HL-60 (cell line): ENCODE measurements around the gene SOCS6.

Experiments used
- CTCF ChIP-seq: IDR thresholded peaks from one replicate; pipeline ENCODE4 v1.5.1; 2011; ENCODE audit warnings: low read length, control low read depth, inconsistent platforms; ENCODE audit not compliant: insufficient read depth
- GABPA ChIP-seq: IDR thresholded peaks from 2 replicates; pipeline ENCODE4 v1.6.1; 2012; ENCODE audit warnings: low read depth

GRCh38 chr18:70377317-70377799, 88.5 kb downstream of the SOCS6 start:
- no peak for TF ChIP-seq CTCF
- TF ChIP-seq GABPA, result no peak
